Tibial artery (tissue), 4 donors: ENCODE results near the gene CARS1.

Experiments used
- DNase-seq, 2 donors: peaks; one replicate each; pipeline ENCODE4 v3.0.0-alpha.2; 2019
- H3K27ac ChIP-seq, 2 donors: fragments of 200-600 bp; sonication (generic) in 1 of 2; 1 replicate in 1 of 2; 2 replicates in 1 of 2; pipeline ENCODE4 v1.5.1; 2018 to 2019; ENCODE audit warnings: mild to moderate bottlenecking in 1 of 2
- H3K27me3 ChIP-seq, 2 donors: fragments of 200-600 bp; sonication (generic) in 1 of 2; one replicate each; pipeline versions ENCODE4 v1.5.1 to v1.6.0; 2016 to 2019
- H3K36me3 ChIP-seq, 3 donors: fragments of 200-600 bp; sonication (generic) in 2 of 3; one replicate each; pipeline ENCODE4 v1.5.1; 2016 to 2019; ENCODE audit warnings: mild to moderate bottlenecking in 2 of 3
- H3K4me1 ChIP-seq, 4 donors: fragments of 200-600 bp; sonication (generic) in 2 of 4; 1 replicate in 3 of 4; 2 replicates in 1 of 4; pipeline ENCODE4 v1.5.1; 2016 to 2019
- H3K4me3 ChIP-seq, 2 donors: fragments of 200-600 bp; sonication (generic) in 1 of 2; 1 replicate in 1 of 2; 2 replicates in 1 of 2; pipeline ENCODE4 v1.5.1; 2018 to 2019; ENCODE audit warnings: mild to moderate bottlenecking in 2 of 2
- H3K9me3 ChIP-seq, 3 donors: fragments of 200-600 bp; sonication (generic) in 1 of 3; one replicate each; pipeline ENCODE4 v1.5.1; 2016 to 2019
- intact Hi-C: fragments of 100-400 bp; cut with DNase I; formaldehyde crosslinking; loops from one replicate; pipeline ENCODE4 v1.15.0; 2023; ENCODE audit warnings: low total_unique reads
- TF ChIP-seq, protein P1 (sequence below), 2 experiments: fragments of 200-600 bp in 1 of 2; fragments of 450-650 bp in 1 of 2; IDR thresholded peaks; one replicate each; pipeline ENCODE4 v1.5.1; 2017 to 2019; ENCODE audit warnings: antibody characterized with exemption in 2 of 2, mild to moderate bottlenecking in 1 of 2, moderate library complexity in 1 of 2

The CARS1 gene

DNA sequence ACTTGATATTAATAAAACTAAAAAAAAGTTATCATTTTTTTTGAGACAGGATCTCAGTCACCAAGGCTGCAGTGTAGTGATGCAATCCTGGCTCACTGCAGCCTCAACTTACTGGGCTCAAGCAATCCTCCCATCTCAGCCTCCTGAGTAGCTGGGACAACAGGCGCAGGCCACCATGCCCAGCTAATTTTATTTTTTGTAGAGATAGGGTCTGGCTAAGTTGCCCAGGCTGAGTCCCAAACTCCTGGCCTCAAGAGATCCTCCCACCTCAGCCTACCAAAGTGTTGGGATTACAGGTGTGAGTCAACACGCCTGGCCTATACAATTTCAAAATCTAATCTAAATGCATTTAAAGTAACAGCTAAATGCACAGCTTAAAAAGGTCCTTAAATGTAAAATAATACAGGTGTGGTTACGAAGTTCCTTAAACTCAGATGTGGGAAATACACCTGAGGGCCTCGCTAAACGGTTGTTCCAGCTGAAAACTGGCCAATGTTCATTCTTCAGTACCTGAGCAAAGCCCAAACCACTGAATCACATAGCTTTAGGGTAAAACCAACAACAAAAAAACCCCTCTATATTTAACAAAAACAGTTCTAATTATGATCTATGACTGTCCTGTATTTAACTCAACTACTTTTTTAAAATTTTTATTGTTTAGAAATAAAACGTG is 76.9 kb downstream of the CARS1 start:
- Histone ChIP-seq H3K27ac (no peak overlapping the region), H3K4me3 (no peak overlapping the region), H3K9me3 (no peaks in the 10 kb centered on the region), H3K4me1 (peaks cover 0 to 29% (median 12%) of the 10 kb centered on the region in 4 donors), H3K27me3 (no peaks in the 10 kb centered on the region), H3K36me3 (peaks cover 24 to 40% (median 39%) of the 10 kb centered on the region in 3 donors)
- no peak for DNase-seq
- intact Hi-C loops = no loop called here
- TF ChIP-seq, protein P1, sequence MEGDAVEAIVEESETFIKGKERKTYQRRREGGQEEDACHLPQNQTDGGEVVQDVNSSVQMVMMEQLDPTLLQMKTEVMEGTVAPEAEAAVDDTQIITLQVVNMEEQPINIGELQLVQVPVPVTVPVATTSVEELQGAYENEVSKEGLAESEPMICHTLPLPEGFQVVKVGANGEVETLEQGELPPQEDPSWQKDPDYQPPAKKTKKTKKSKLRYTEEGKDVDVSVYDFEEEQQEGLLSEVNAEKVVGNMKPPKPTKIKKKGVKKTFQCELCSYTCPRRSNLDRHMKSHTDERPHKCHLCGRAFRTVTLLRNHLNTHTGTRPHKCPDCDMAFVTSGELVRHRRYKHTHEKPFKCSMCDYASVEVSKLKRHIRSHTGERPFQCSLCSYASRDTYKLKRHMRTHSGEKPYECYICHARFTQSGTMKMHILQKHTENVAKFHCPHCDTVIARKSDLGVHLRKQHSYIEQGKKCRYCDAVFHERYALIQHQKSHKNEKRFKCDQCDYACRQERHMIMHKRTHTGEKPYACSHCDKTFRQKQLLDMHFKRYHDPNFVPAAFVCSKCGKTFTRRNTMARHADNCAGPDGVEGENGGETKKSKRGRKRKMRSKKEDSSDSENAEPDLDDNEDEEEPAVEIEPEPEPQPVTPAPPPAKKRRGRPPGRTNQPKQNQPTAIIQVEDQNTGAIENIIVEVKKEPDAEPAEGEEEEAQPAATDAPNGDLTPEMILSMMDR (IDR thresholded peaks at IDR 0.05) = no peak

DNA sequence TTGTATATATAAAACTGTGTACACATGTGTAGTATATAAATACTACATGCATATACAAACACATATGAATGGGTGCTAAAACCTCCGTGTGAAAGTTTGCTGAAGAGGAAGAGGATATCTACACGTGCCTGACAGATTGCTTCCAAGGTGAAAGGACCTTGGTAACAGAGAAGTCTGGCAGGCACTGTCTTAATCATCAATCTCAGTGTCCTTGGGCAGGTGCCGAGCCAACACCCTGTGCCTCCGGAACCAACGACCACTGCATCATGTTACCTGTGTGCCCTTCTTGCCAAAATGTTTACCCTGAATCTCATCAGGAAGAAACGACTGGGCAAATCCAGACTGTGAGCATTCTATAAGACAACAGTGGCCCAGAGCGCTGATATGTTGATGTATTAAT is 80.1 kb downstream of the CARS1 start:
- no peak overlapping the region for H3K4me3 ChIP-seq
- DNase-seq = no peak
- no peaks in the 10 kb centered on the region for H3K9me3 ChIP-seq
- H3K27me3 ChIP-seq = no peaks in the 10 kb centered on the region
- H3K4me1 ChIP-seq = peaks cover 0 to 11% (median 4%) of the 10 kb centered on the region in 4 donors
- TF ChIP-seq, protein P1 (IDR thresholded peaks at IDR 0.05) = no peak
- peaks cover 45 to 71% (median 70%) of the 10 kb centered on the region in 3 donors for H3K36me3 ChIP-seq
- no peak overlapping the region for H3K27ac ChIP-seq
- intact Hi-C loops = no loop called here

DNA sequence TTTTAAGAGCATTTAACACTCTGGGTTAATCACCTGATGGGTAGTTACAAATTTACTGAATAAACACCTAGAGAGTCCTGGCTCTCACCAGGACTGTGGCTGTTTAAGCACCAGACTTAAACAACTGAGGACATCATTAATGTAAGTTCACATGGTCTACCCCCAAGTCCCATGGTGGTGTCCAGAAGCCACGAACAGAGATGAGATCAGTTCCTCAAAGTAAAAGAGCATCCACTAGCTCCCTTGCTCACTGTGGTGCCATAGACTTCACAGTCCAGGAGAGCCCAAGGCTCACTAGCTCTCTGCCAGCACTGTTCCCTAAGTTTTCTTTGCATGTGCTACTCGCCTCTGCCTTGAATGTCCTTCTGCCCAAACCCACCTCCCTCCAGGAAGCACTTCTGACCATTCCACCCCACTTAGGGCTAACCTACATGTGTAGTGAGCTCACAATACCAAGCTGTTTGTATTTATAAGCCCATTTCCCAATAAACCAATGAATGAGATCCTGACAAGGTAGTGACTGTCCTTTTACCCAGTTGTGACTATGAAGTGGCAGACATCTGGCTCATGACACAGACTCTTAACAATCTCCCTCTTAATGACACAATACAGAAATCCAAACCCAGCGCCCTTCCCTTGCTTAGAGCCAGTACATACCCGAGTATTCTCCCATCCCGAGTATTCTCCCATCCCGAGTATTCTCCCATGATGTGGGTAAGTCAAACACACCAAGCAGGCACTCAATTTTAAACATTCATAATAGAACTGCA is 80.7 kb downstream of the CARS1 start:
- Histone ChIP-seq H3K9me3 (no peaks in the 10 kb centered on the region), H3K27me3 (no peaks in the 10 kb centered on the region), H3K27ac (no peak overlapping the region), H3K4me3 (no peak overlapping the region), H3K36me3 (peaks cover 52 to 77% (median 77%) of the 10 kb centered on the region in 3 donors), H3K4me1 (peaks cover 0 to 5% (median 1%) of the 10 kb centered on the region in 4 donors)
- intact Hi-C loops = no loop called here
- no peak for DNase-seq
- TF ChIP-seq, protein P1 (IDR thresholded peaks at IDR 0.05) = no peak

DNA sequence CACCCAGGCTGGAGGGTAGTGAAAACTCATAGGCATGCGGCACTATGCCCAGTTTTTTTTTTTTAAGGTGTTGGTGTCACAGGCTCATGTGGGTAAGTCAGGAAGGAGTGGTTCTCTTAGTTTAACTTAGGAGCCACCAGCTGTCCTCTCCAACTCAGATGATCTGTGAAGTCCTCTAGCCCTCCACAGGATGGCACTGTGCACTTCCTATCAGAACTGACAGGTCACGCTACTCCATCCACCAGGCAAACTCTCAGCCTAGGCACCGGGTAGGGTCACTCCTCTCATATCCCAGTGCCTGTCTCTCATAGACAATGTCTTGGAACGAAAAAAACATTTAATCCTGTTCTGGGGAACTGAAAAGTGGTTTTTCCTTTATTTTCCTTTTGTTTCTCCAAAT is 81.6 kb downstream of the CARS1 start:
- Histone ChIP-seq H3K27ac (no peak overlapping the region), H3K27me3 (no peaks in the 10 kb centered on the region), H3K36me3 (peaks cover 61 to 86% (median 85%) of the 10 kb centered on the region in 3 donors), H3K4me1 (peaks cover 0 to 4% (median 0%) of the 10 kb centered on the region in 4 donors), H3K4me3 (no peak overlapping the region), H3K9me3 (no peaks in the 10 kb centered on the region)
- no peak for DNase-seq
- intact Hi-C loops = no loop called here
- TF ChIP-seq, protein P1 (IDR thresholded peaks at IDR 0.05) = peak; percentile 7 to 10

DNA sequence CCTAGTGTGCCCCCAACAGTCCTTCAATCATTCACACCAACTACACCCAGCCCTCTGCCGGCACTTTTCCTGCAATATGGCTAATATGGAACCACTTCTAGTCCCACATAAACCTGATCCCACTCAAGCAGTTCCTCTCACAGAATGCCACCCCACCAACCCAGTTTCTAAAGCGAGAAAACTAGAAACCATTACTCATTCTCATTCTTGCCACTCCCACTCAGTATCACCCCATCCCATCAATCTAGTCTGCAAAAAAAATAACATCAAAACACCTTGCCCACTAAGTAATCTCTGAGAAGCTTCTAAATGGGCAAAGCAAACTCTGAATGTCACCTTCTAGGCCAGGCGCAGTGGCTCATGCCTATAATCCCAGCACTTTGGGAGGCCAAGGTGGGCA is 83.0 kb downstream of the CARS1 start:
- Histone ChIP-seq H3K27me3 (no peaks in the 10 kb centered on the region), H3K4me3 (no peak overlapping the region), H3K9me3 (no peaks in the 10 kb centered on the region), H3K36me3 (peaks cover 74 to 97% (median 96%) of the 10 kb centered on the region in 3 donors), H3K4me1 (peaks cover 0 to 4% (median 0%) of the 10 kb centered on the region in 4 donors), H3K27ac (no peak overlapping the region)
- intact Hi-C loops = no loop called here
- DNase-seq = no peak
- TF ChIP-seq, protein P1 (IDR thresholded peaks at IDR 0.05) = no peak
